DND-41 (cell line): ENCODE results near the gene PHF13.

Experiments used
- ATAC-seq: fragments of 200-7000 bp; cut with Tn5 transposase; 3 replicates; pipeline ENCODE4 v1.9.1; 2021; ENCODE audit warnings: low read depth; ENCODE audit not compliant: insufficient read depth
- DNase-seq: peaks from one replicate; pipeline ENCODE4 v3.0.0-alpha.2; 2020
- H2AFZ ChIP-seq: 2 replicates; pipeline ENCODE4 v1.6.0; 2012; ENCODE audit warnings: low read depth, low read length
- H3K27ac ChIP-seq: 2 replicates; pipeline ENCODE4 v1.5.1; 2012; ENCODE audit warnings: low read length, inconsistent platforms
- H3K27me3 ChIP-seq: fragments of 200-600 bp; sonication (generic); 2 replicates; pipeline ENCODE4 v1.6.0; 2012; ENCODE audit warnings: low read length, mild to moderate bottlenecking, inconsistent platforms; ENCODE audit not compliant: insufficient read depth, poor library complexity
- H3K36me3 ChIP-seq: 2 replicates; pipeline ENCODE4 v1.5.1; 2012; ENCODE audit warnings: low read length, inconsistent platforms; ENCODE audit not compliant: insufficient read depth
- H3K4me1 ChIP-seq: 2 replicates; pipeline ENCODE4 v1.5.1; 2012; ENCODE audit warnings: mild to moderate bottlenecking, low read length; ENCODE audit not compliant: insufficient read depth
- H3K4me2 ChIP-seq: 2 replicates; pipeline ENCODE4 v1.6.0; 2012; ENCODE audit warnings: mild to moderate bottlenecking, moderate library complexity, low read length, inconsistent platforms; ENCODE audit not compliant: insufficient read depth
- H3K4me3 ChIP-seq, 2 experiments: fragments of 200-600 bp in 1 of 2; shearing (Covaris generic) in 1 of 2; 2 replicates each; pipeline ENCODE4 v1.5.1; 2012 to 2016; ENCODE audit warnings: inconsistent platforms in 2 of 2, low read length in 2 of 2, mild to moderate bottlenecking in 2 of 2, low read depth in 1 of 2, moderate library complexity in 1 of 2
- H3K79me2 ChIP-seq: 2 replicates; pipeline ENCODE4 v1.6.0; 2012; ENCODE audit warnings: low read length, inconsistent platforms; ENCODE audit not compliant: insufficient read depth
- H3K9ac ChIP-seq: 2 replicates; pipeline ENCODE4 v1.6.0; 2012; ENCODE audit warnings: low read depth, mild to moderate bottlenecking, inconsistent platforms, low read length, moderate library complexity
- H3K9me3 ChIP-seq: 2 replicates; pipeline ENCODE4 v1.5.1; 2012; ENCODE audit warnings: low read length, moderate library complexity, mild to moderate bottlenecking, inconsistent platforms; ENCODE audit not compliant: insufficient read depth, severe bottlenecking
- H4K20me1 ChIP-seq: 2 replicates; pipeline ENCODE4 v1.6.0; 2012; ENCODE audit warnings: low read length; ENCODE audit not compliant: insufficient read depth
- EZH2 ChIP-seq: IDR thresholded peaks from 3 replicates; pipeline ENCODE4 v1.6.1; 2012; ENCODE audit warnings: borderline replicate concordance, low read depth, mild to moderate bottlenecking, moderate library complexity, low read length, inconsistent platforms; ENCODE audit not compliant: severe bottlenecking
- TF ChIP-seq, protein P1 (sequence below): IDR thresholded peaks from 2 replicates; pipeline ENCODE4 v1.5.1; 2012; ENCODE audit warnings: borderline replicate concordance, low read length, moderate library complexity, mild to moderate bottlenecking; ENCODE audit not compliant: poor library complexity, severe bottlenecking; ENCODE audit errors: extremely low read depth

Gene PHF13

DNA sequence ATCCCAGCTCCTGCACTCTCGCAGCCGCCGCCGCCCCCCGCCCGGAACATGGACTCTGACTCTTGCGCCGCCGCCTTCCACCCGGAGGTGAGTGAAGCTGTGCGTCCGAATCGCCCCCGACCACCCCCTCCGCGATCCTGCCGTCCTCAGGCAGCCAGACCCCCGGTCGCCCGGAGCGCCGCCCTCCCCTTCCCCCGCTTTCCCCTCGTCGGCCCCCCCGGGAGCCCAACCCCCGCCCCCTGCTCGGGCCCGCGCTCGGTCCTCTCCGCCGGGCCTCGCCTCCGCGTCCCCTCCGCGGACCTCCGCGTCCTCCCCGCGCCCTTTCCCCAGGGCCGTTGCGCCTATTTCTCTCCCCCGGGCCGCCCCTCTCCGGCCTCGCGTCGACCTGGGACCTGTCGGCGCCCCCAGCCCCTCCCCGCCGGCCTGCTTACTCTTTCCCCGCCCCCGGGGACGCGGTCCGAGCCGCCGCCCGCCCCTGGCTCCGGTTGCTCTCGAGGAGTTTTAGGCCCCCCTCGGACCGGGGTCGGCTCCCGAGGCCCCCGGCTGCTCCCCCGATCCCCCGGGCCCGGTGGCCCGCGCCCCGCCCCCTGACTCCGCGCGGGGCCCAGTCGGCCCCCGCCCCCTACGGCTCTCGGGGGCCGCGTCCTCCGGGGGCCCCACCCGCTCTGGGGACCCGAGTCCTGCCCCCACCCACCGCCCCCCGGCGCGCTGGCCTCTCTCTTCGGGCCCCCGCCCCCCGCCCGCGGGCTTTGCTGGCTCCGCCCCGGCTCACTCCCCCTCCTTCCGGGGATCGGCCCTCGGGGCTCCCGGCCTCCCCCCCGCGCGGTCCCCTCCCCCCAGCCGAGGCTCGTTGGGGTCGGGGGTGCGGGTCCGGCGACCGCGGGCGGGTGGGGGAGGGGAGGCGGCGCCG, 743 bp downstream of the PHF13 start:
- Histone ChIP-seq H3K4me2 (peak overlapping the region; percentile 57), H3K27me3 (no peaks in the 10 kb centered on the region), H3K9ac (peak overlapping the region; percentile 91), H3K79me2 (peaks cover 53% of the 10 kb centered on the region), H3K9me3 (no peaks in the 10 kb centered on the region), H4K20me1 (peaks cover 36% of the 10 kb centered on the region), H3K4me3 (peak overlapping the region; percentile 78 to 88; a peak in 3 of 4 replicates), H3K4me1 (peaks cover 28% of the 10 kb centered on the region), H3K36me3 (peaks cover 27% of the 10 kb centered on the region), H2AFZ (peak overlapping the region; percentile 62), H3K27ac (peak overlapping the region; percentile 68)
- peak; percentile 74 for DNase-seq
- peak; percentile 8 for ATAC-seq
- no peak for TF ChIP-seq EZH2
- TF ChIP-seq, protein P1, sequence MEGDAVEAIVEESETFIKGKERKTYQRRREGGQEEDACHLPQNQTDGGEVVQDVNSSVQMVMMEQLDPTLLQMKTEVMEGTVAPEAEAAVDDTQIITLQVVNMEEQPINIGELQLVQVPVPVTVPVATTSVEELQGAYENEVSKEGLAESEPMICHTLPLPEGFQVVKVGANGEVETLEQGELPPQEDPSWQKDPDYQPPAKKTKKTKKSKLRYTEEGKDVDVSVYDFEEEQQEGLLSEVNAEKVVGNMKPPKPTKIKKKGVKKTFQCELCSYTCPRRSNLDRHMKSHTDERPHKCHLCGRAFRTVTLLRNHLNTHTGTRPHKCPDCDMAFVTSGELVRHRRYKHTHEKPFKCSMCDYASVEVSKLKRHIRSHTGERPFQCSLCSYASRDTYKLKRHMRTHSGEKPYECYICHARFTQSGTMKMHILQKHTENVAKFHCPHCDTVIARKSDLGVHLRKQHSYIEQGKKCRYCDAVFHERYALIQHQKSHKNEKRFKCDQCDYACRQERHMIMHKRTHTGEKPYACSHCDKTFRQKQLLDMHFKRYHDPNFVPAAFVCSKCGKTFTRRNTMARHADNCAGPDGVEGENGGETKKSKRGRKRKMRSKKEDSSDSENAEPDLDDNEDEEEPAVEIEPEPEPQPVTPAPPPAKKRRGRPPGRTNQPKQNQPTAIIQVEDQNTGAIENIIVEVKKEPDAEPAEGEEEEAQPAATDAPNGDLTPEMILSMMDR = no peak

DNA sequence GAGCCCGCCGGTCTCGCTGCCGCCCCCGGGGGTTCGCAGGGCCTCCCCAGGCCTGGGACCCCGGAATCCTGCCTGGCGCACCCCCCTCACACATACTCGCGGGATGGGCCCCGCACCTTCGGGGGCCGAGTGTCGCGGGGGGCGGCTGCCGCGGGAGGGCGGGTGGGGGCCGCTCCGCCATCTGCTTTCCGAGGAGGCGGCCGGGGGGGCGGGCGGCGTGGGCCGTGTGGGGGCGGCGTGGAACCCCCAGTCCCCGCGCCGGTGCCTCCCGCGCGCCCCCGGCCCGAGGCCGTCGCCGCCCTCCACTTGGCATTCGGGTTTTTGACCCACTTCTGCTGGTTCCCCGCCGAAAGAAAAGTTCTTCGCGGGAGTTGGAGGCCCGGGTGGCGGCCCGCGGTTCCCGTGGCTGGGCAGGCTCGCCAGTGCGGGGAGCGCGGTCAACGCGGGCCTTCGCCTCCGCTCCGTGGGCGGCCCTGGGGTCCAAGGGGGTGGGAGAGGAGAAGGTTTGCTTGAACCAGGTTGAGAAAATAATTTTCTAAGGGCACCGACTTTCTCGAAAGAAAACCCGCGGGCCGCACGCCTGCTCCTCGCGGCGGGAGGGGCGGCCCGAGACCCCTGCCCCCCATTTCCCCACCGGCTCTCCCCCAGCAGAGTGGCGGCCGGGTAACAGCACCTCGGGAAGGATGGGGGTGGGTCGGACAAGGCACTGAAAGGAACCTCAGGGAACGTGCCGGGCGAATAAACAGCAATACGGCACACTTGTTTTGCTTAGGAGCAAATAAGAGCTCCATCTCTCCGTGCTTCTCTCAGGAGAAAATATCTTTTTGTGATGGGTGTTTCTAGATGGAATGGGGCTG, 1.6 kb downstream of the PHF13 start:
- H3K9ac ChIP-seq = peak overlapping the region; percentile 42; the same call in 1 of the 2 replicates
- peaks cover 61% of the 10 kb centered on the region for H3K79me2 ChIP-seq
- H3K27ac ChIP-seq = no peak overlapping the region
- H3K36me3 ChIP-seq = peaks cover 36% of the 10 kb centered on the region
- peak overlapping the region; percentile 78 to 88; a peak in 3 of 4 replicates for H3K4me3 ChIP-seq
- H3K9me3 ChIP-seq = no peaks in the 10 kb centered on the region
- peaks cover 44% of the 10 kb centered on the region for H4K20me1 ChIP-seq
- H3K4me1 ChIP-seq = peaks cover 28% of the 10 kb centered on the region
- H3K4me2 ChIP-seq = peak overlapping the region; percentile 57
- ATAC-seq (no peak), DNase-seq (no peak)
- TF ChIP-seq, protein P1 = no peak
- no peak for TF ChIP-seq EZH2
- H3K27me3 ChIP-seq = no peaks in the 10 kb centered on the region
- H2AFZ ChIP-seq = no peak overlapping the region

DNA sequence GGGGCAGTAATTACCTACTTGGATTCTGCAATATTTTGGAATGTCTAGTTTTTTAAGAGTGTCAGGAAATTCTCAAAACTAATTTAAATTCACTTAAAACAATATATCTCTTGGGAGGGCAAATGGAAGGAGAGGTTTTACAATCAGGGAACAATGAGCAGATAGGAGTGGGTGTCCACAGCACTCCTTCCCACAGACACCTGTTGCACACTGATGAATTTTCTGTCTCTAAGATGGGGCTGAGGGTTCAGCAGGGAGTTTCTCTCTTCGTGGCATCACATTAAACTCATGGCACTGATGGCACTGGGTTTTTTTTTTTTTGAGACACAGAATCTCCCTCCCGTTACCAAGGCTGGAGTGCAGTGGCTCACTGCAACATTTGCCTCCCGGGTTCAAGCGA, 5.5 kb downstream of the PHF13 start:
- no peak for TF ChIP-seq EZH2
- TF ChIP-seq, protein P1 = no peak
- H3K79me2 ChIP-seq = peaks cover 66% of the 10 kb centered on the region
- no peak for DNase-seq
- H4K20me1 ChIP-seq = peaks cover 69% of the 10 kb centered on the region
- no peak overlapping the region for H3K27ac ChIP-seq
- no peak overlapping the region for H3K4me2 ChIP-seq
- H2AFZ ChIP-seq = no peak overlapping the region
- no peaks in the 10 kb centered on the region for H3K9me3 ChIP-seq
- no peak overlapping the region for H3K4me3 ChIP-seq
- ATAC-seq = no peak
- no peaks in the 10 kb centered on the region for H3K27me3 ChIP-seq
- H3K9ac ChIP-seq = no peak overlapping the region
- peaks cover 74% of the 10 kb centered on the region for H3K36me3 ChIP-seq
- peaks cover 16% of the 10 kb centered on the region for H3K4me1 ChIP-seq
